Ascending aorta (tissue), 2 donors: ENCODE data around the gene FBL. TPM values are rescaled to one million over a fixed set of nuclear protein-coding genes. Genes with fewer than 3 reads are reported as not detected.
A peak's percentile ranks its signal among the peaks of the same experiment; 100 is the strongest.

ENCODE experiments used
- DNase-seq, 2 donors: peaks; one replicate each; pipeline ENCODE4 v3.0.0-alpha.2; 2019; ENCODE audit warnings: low spot score in 2 of 2
- H3K27ac ChIP-seq, 2 donors: fragments of 200-600 bp; sonication (generic); one replicate each; pipeline ENCODE4 v1.5.1; 2016 to 2017; ENCODE audit warnings: mild to moderate bottlenecking in 1 of 2
- H3K27me3 ChIP-seq: fragments of 200-600 bp; sonication (generic); one replicate; pipeline ENCODE4 v1.5.1; 2017
- H3K36me3 ChIP-seq, 2 donors: fragments of 200-600 bp; sonication (generic); one replicate each; pipeline ENCODE4 v1.5.1; 2016
- H3K4me1 ChIP-seq, 2 donors: fragments of 200-600 bp; sonication (generic); one replicate each; pipeline ENCODE4 v1.5.1; 2016 to 2017; ENCODE audit warnings: mild to moderate bottlenecking in 1 of 2
- H3K4me3 ChIP-seq, 2 donors: fragments of 200-600 bp; sonication (generic); one replicate each; pipeline ENCODE4 v1.5.1; 2016 to 2017; ENCODE audit warnings: mild to moderate bottlenecking in 1 of 2
- H3K9me3 ChIP-seq, 2 donors: fragments of 200-600 bp; sonication (generic); one replicate each; pipeline ENCODE4 v1.5.1; 2016
- intact Hi-C: fragments of 100-400 bp; cut with DNase I; formaldehyde crosslinking; loops from one replicate; pipeline ENCODE4 v1.15.1; 2023
- total RNA-seq: library from RNA; depleted of rRNA; stranded (reverse); fragments of >200 nt; gene quantifications from one replicate; pipeline ENCODE4 v1.1.0, GENCODE V29; 2016
- TF ChIP-seq, protein P1 (sequence below), 3 experiments: fragments of 200-600 bp in 2 of 3; fragments of 450-650 bp in 1 of 3; sonication (generic) in 2 of 3; IDR thresholded peaks; one replicate each; pipeline ENCODE4 v1.5.1; 2016 to 2019; ENCODE audit warnings: antibody characterized with exemption in 3 of 3, mild to moderate bottlenecking in 1 of 3, moderate library complexity in 1 of 3

FBL gene
- total RNA-seq, 1 donor from 2014 or later = 92.1 TPM

DNA sequence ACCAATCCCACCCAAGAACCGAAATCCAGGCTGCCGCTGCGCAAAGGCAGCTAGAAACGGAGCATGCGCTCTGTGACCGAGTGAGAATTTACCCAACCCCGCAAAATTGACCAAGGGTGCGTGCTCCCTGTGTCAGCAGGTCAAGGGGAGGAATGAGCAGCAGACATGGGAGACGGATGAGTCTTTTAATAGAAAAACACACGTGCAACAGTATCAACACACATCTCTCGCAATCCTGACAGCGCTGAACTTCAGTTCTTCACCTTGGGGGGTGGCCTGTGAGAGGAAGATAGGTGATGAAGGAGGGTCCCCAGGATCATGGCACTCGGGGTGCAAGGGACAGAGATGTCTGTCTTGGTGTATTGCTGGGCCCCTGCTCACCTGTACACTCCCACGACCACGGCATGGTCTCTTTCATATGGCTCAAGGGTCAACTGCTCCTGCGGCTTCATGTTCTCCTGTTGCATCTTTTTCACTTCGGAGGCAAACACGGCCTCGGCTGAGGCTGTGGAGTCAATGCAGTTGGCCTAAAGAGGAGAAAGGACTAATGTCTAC lies 11.8 kb downstream of the FBL start:
- peak overlapping the region; percentile 56 to 93 for H3K27ac ChIP-seq
- peaks cover 42 to 68% of the 10 kb centered on the region in 2 donors for H3K36me3 ChIP-seq
- intact Hi-C loops = loop anchor here (2.0 to 10.0 kb wide), 4 partner anchors 136 to 710 kb away; partner anchors contain the start of genes BLVRB, PAK4, PSMC4 and SAMD4B

DNA sequence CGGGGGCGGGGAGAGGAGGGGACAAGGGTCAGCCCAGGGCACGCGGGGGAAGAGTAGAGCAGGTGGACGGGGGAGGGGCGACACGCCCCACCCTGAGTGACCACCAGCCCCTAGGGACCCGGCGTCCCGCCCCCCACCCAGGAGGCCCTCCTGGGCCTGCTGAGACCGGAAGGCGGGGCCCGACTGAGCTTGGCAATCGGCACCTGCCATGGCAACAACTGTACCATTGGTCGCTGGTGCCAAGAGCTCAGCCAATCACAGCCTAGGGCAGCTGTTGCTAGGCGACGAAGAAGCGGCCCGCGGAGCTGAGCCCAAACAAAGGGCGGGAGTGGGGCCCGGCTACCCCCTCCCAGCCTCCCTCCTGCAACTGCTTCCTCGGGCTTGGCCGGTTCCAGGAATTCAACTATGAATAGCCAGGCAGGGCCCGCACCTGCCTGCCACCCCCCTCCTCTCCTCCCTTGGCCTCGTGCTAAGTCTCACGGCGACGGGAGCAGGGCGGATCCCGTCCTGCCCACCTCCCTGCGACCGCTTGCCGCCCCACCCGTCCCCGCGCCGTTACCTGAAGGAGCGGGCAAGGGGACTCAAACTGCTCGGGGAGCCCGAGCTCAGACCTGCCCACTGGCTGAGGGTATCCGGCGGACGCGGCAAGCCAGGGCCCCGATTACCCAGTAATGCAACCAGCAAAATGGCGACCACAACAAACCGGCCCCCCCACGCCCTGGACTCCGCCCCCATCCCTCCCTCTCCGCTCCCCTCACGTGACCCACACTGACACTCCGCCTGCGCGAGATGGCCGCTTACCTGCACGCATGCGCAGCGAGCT lies 12.5 kb downstream of the FBL start, which contains the start of gene DYRK1B:
TSS of gene DYRK1B (minus strand) at position 699 of the 823 bp plus-strand sequence. CDS start 2,295 bp downstream, outside the sequence.
- peak; percentile 91 to 99 for DNase-seq
- Histone ChIP-seq H3K4me3 (peak within 1 kb of the TSS; percentile 75 to 99), H3K36me3 (peaks cover 36 to 68% of the 10 kb centered on the region in 2 donors), H3K27me3 (no peaks in the 10 kb centered on the region), H3K9me3 (no peaks in the 10 kb centered on the region), H3K4me1 (peaks cover 0 to 17% of the 10 kb centered on the region in 2 donors), H3K27ac (peak within 1 kb of the TSS; percentile 77 to 93)
- TF ChIP-seq, protein P1, sequence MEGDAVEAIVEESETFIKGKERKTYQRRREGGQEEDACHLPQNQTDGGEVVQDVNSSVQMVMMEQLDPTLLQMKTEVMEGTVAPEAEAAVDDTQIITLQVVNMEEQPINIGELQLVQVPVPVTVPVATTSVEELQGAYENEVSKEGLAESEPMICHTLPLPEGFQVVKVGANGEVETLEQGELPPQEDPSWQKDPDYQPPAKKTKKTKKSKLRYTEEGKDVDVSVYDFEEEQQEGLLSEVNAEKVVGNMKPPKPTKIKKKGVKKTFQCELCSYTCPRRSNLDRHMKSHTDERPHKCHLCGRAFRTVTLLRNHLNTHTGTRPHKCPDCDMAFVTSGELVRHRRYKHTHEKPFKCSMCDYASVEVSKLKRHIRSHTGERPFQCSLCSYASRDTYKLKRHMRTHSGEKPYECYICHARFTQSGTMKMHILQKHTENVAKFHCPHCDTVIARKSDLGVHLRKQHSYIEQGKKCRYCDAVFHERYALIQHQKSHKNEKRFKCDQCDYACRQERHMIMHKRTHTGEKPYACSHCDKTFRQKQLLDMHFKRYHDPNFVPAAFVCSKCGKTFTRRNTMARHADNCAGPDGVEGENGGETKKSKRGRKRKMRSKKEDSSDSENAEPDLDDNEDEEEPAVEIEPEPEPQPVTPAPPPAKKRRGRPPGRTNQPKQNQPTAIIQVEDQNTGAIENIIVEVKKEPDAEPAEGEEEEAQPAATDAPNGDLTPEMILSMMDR (IDR thresholded peaks at IDR 0.05) = no peak
- intact Hi-C loops = loop anchor here (1.0 to 10.0 kb wide), 7 partner anchors 9 to 709 kb away; partner anchors contain the start of genes BLVRB, FBL, PAK4 and PSMC4

More for the DNA sequence above, 11.8 kb downstream of the FBL start:
- H3K27me3 ChIP-seq = no peaks in the 10 kb centered on the region
- no peaks in the 10 kb centered on the region for H3K9me3 ChIP-seq
- peaks cover 0 to 17% of the 10 kb centered on the region in 2 donors for H3K4me1 ChIP-seq
- H3K4me3 ChIP-seq = peak overlapping the region; percentile 75 to 99
- TF ChIP-seq, protein P1 (IDR thresholded peaks at IDR 0.05) = no peak
- no peak for DNase-seq

DNA sequence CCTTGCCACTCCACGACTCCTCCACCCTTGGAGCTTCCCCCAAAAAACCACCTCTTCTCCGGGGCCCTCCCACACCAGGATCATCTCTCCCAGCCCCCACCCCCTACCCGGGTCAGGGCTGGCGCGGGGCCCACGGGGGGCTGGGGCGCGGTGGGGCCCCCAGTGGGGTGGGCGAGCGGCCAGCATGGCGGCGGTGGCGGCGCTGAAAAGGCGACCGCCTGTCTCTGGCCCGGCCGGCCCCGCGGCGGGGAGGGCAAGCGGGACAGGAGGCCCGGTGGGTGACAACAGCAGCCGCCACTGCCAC lies 13.1 kb downstream of the FBL start:
- Histone ChIP-seq H3K36me3 (peaks cover 35 to 68% of the 10 kb centered on the region in 2 donors), H3K27ac (peak overlapping the region; percentile 77 to 93), H3K27me3 (no peaks in the 10 kb centered on the region), H3K4me3 (peak overlapping the region; percentile 75 to 99), H3K4me1 (peaks cover 0 to 17% of the 10 kb centered on the region in 2 donors), H3K9me3 (no peaks in the 10 kb centered on the region)
- TF ChIP-seq, protein P1 (IDR thresholded peaks at IDR 0.05) = no peak
- intact Hi-C loops = loop anchor here (1.0 to 10.0 kb wide), 6 partner anchors 9 to 708 kb away; partner anchors contain the start of genes BLVRB, FBL, PAK4 and SAMD4B
- no peak for DNase-seq

DNA sequence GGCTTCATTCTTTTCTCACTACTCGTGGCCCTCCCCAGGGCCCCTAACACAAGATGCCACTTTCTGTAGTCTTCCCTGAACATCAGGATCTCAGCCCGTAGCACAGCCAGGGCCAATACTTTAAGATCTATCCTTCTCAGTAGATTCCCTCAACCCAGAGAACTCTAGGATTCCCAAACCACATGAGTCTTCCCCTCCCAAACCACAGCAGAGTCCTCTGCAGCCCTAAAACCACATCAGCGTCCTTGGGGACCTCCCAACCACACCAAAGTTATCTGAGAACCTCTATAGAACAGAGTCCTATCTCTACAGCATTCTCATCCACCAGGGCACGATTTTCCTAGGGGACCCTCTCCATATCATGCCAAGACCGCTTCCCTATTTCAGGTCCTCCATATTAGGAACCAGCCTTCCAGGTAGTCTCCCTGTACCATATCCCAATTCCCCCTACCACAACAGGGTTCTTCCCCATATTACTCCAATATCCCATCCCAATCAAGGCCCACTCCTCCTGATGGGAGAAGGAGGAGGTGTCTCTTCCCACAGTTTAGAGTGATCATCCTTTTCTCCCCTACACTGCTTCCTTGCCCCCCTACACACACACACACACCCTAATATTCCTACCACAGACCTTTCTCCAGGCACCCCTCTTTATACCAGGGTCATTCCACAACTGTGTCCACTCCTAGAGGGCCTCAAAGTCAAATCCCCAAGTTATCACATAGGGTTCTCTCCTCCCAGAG lies 13.7 kb downstream of the FBL start:
- peak overlapping the region; percentile 75 to 99 for H3K4me3 ChIP-seq
- intact Hi-C loops = loop anchor here (1.0 to 10.0 kb wide), 6 partner anchors 8 to 708 kb away; partner anchors contain the start of genes BLVRB, FBL, PAK4 and SAMD4B
- TF ChIP-seq, protein P1 (IDR thresholded peaks at IDR 0.05) = no peak
- peak overlapping the region; percentile 77 to 93 for H3K27ac ChIP-seq
- peaks cover 0 to 17% of the 10 kb centered on the region in 2 donors for H3K4me1 ChIP-seq
- H3K36me3 ChIP-seq = peaks cover 37 to 68% of the 10 kb centered on the region in 2 donors
- no peaks in the 10 kb centered on the region for H3K27me3 ChIP-seq
- no peaks in the 10 kb centered on the region for H3K9me3 ChIP-seq
- no peak for DNase-seq

DNA sequence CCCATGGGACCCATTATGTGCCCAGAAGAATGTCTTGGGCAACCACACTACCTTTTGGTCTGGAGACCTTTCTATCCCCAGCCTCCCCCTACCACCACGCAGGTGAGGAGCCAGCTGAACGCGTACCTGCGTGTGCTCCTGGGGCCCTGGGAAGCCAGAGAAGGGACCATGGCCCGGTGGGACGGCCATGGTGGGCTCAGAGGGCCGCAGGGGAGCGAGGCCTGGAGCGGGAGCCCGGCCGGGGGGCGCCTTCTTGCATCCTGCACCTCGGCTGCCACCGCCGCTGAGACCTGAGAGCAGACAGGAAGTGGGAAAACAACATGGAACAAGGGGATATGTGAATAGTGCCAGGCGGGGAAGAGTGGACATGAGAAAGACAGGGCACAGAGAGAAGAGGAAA lies 14.5 kb downstream of the FBL start:
- Histone ChIP-seq H3K27me3 (no peaks in the 10 kb centered on the region), H3K4me1 (peaks cover 0 to 17% of the 10 kb centered on the region in 2 donors), H3K4me3 (no peak overlapping the region), H3K36me3 (peaks cover 40 to 68% of the 10 kb centered on the region in 2 donors), H3K27ac (no peak overlapping the region), H3K9me3 (no peaks in the 10 kb centered on the region)
- TF ChIP-seq, protein P1 (IDR thresholded peaks at IDR 0.05) = no peak
- intact Hi-C loops = loop anchor here (2.0 to 10.0 kb wide), 4 partner anchors 165 to 707 kb away; partner anchors contain the start of genes BLVRB, PAK4, SAMD4B and SPTBN4
- no peak for DNase-seq
